Measurements from ENCODE around the gene SEMA3C.

- TF ChIP-seq EP300 (conservative IDR thresholded peaks at IDR 0.05; ENCODE audit: poor library complexity, severe bottlenecking) (no peak), CTCF (IDR thresholded peaks at IDR 0.05; ENCODE audit: poor library complexity, severe bottlenecking) (no peak), REST (IDR thresholded peaks at IDR 0.05; ENCODE audit: borderline replicate concordance) (no peak)
Observed at GRCh38 chr7:80847895-80848294, 71.0 kb downstream of the SEMA3C start.

Data from neural cell (in vitro differentiated cells).